ENCODE results near the gene TECRL. TPM values are rescaled to one million over a fixed set of nuclear protein-coding genes. Genes with fewer than 3 reads are reported as not detected.

TECRL gene
- total RNA-seq, 1 donor from 2014 or later: not detected

DNA sequence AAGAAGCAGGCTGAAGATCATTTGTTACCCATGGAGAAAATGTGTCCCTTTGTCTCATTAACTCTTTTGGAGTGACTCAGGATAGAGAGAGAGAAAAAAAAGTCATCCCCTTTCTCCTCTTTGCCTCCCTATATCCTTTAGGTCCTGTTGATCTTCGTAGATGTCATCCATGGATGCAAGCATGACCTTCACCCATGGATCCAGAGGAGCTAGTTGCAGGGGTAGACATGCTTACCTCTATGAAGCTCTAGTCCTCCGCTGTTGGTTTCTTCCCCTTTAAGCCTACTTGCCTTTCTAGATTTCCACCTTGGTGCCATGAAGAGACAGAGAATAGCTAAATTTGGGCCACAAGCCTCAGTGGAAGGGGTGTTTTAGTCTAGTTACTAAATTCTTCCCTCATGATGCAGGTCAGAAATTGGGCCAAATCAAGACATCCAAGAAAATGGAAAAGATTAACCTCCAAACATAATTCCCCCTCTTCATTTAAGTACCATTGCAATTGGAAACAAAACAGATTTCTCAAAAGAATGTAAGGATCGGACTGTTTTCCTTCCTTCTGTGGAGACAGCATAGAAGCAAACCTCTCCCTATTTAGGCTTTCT lies 178.4 kb downstream of the TECRL start:
- no peak overlapping the region for H3K27ac Mint-ChIP-seq (ENCODE audit: unreplicated experiment)
- no peaks in the 10 kb centered on the region for H3K4me1 Mint-ChIP-seq (ENCODE audit: low read depth, unreplicated experiment)
- H3K4me3 Mint-ChIP-seq (ENCODE audit: unreplicated experiment): no peak overlapping the region
- peaks cover 2% of the 10 kb centered on the region for H3K36me3 Mint-ChIP-seq (ENCODE audit: low read depth, unreplicated experiment)
- FAIRE-seq (no peak), DNase-seq (ENCODE audit: low read depth) (peak; percentile 10)
- Histone ChIP-seq H2AFZ (ENCODE audit: low read depth, low read length) (no peak overlapping the region), H3K9ac (ENCODE audit: low read length) (no peak overlapping the region), H3K79me2 (ENCODE audit: insufficient read depth, low read length) (no peaks in the 10 kb centered on the region), H3K36me3 (ENCODE audit: insufficient read depth, low read length) (no peaks in the 10 kb centered on the region), H3K4me1 (ENCODE audit: insufficient read depth, low read length) (no peaks in the 10 kb centered on the region), H4K20me1 (ENCODE audit: insufficient read depth, low read length) (no peaks in the 10 kb centered on the region), H3K27me3 (ENCODE audit: insufficient read depth, low read length) (no peaks in the 10 kb centered on the region), H3K4me2 (ENCODE audit: low read length) (no peak overlapping the region), H3K27ac (ENCODE audit: low read depth, low read length) (no peak overlapping the region), H3K4me3 (ENCODE audit: insufficient read depth, low read depth, low read length) (no peak overlapping the region), H3K9me3 (ENCODE audit: insufficient read depth, low read depth, low read length) (peaks cover 19% of the 10 kb centered on the region)
- TF ChIP-seq, protein P1, sequence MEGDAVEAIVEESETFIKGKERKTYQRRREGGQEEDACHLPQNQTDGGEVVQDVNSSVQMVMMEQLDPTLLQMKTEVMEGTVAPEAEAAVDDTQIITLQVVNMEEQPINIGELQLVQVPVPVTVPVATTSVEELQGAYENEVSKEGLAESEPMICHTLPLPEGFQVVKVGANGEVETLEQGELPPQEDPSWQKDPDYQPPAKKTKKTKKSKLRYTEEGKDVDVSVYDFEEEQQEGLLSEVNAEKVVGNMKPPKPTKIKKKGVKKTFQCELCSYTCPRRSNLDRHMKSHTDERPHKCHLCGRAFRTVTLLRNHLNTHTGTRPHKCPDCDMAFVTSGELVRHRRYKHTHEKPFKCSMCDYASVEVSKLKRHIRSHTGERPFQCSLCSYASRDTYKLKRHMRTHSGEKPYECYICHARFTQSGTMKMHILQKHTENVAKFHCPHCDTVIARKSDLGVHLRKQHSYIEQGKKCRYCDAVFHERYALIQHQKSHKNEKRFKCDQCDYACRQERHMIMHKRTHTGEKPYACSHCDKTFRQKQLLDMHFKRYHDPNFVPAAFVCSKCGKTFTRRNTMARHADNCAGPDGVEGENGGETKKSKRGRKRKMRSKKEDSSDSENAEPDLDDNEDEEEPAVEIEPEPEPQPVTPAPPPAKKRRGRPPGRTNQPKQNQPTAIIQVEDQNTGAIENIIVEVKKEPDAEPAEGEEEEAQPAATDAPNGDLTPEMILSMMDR (IDR thresholded peaks at IDR 0.05; ENCODE audit: insufficient read depth, low read depth, low read length): no peak
- TF ChIP-seq EZH2 (IDR thresholded peaks at IDR 0.05; ENCODE audit: insufficient read depth, low read length): no peak
- peaks cover 36% of the 10 kb centered on the region for H3K9me3 Mint-ChIP-seq (ENCODE audit: unreplicated experiment)
- no peaks in the 10 kb centered on the region for H3K27me3 Mint-ChIP-seq (ENCODE audit: low read depth, unreplicated experiment)
